Sciatic nerve (tissue), 2 donors: ENCODE results near the gene CDH13. TPM values are rescaled to one million over a fixed set of nuclear protein-coding genes. Genes with fewer than 3 reads are reported as not detected.
A peak's percentile ranks its signal among the peaks of the same experiment; 100 is the strongest.

Source experiments
- ATAC-seq: fragments of 200-7000 bp; cut with Tn5 transposase; one replicate; pipeline ENCODE4 v1.9.1; 2020; ENCODE audit warnings: mild to moderate bottlenecking, moderate library complexity
- DNase-seq: peaks from one replicate; pipeline ENCODE4 v3.0.0-alpha.2; 2020; ENCODE audit warnings: low spot score
- intact Hi-C: fragments of 100-400 bp; cut with DNase I; formaldehyde crosslinking; loops from one replicate; pipeline ENCODE4 v1.14.2; 2022
- total RNA-seq: library from RNA; stranded (reverse); fragmentation: NEBNext Ultra II Directional; extraction: Animal tissue kit (Norgen Biotek cat#: 25700); gene quantifications from one replicate; pipeline ENCODE4 v1.2.1, GENCODE V29; 2021
- donor health status: DM: no; HTN: no; CAD: no.
- donor health status: DM: no; HTN: no; CAD: no.

The CDH13 gene
- total RNA-seq, 1 donor from 2014 or later: 7.5 TPM

GRCh38 chr16:83137894-83138293 is 511.1 kb downstream of the CDH13 start:
- DNase-seq (no peak), ATAC-seq (peak; percentile 77)
- intact Hi-C loops: no loop called here

GRCh38 chr16:83138512-83138911 is 511.7 kb downstream of the CDH13 start:
- intact Hi-C loops: no loop called here
- no peak for ATAC-seq
- no peak for DNase-seq

- ATAC-seq (no peak), DNase-seq (no peak)
- intact Hi-C loops: no loop called here
Measured at GRCh38 chr16:83138976-83139690, 512.4 kb downstream of the CDH13 start.

GRCh38 chr16:83143788-83144187 is 517.0 kb downstream of the CDH13 start:
- no peak for DNase-seq

GRCh38 chr16:83145297-83145696 is 518.5 kb downstream of the CDH13 start:
- no peak for DNase-seq
- intact Hi-C loops: no loop called here
- no peak for ATAC-seq

More at GRCh38 chr16:83143788-83144187, 517.0 kb downstream of the CDH13 start:
- ATAC-seq: no peak
- intact Hi-C loops: no loop called here

- ATAC-seq (no peak), DNase-seq (no peak)
- intact Hi-C loops: no loop called here
Measured at GRCh38 chr16:83147244-83147643, 520.5 kb downstream of the CDH13 start.

GRCh38 chr16:83158320-83158957 is 531.7 kb downstream of the CDH13 start:
- no peak for ATAC-seq
- intact Hi-C loops: no loop called here
- DNase-seq: no peak

- intact Hi-C loops: no loop called here
- no peak for ATAC-seq
- DNase-seq: no peak
Measured at GRCh38 chr16:83159049-83159448, 532.3 kb downstream of the CDH13 start.

GRCh38 chr16:83160287-83161020 is 533.7 kb downstream of the CDH13 start:
- DNase-seq (no peak), ATAC-seq (no peak)
- intact Hi-C loops: no loop called here

GRCh38 chr16:83162791-83163190 is 536.0 kb downstream of the CDH13 start:
- DNase-seq (no peak), ATAC-seq (no peak)
- intact Hi-C loops: no loop called here

- DNase-seq: no peak
- intact Hi-C loops: no loop called here
- no peak for ATAC-seq
Measured at GRCh38 chr16:83164816-83165215, 538.0 kb downstream of the CDH13 start.

- intact Hi-C loops: no loop called here
- DNase-seq: no peak
- no peak for ATAC-seq
Measured at GRCh38 chr16:83171396-83171795, 544.6 kb downstream of the CDH13 start.

GRCh38 chr16:83174671-83175070 is 547.9 kb downstream of the CDH13 start:
- no peak for DNase-seq
- ATAC-seq: no peak

GRCh38 chr16:83176802-83177201 is 550.0 kb downstream of the CDH13 start:
- intact Hi-C loops: no loop called here
- ATAC-seq (no peak), DNase-seq (no peak)

More at GRCh38 chr16:83174671-83175070, 547.9 kb downstream of the CDH13 start:
- intact Hi-C loops: no loop called here

- ATAC-seq (no peak), DNase-seq (no peak)
- intact Hi-C loops: no loop called here
Measured at GRCh38 chr16:83185902-83186301, 559.1 kb downstream of the CDH13 start.

GRCh38 chr16:83187405-83187804 is 560.6 kb downstream of the CDH13 start:
- intact Hi-C loops: no loop called here
- ATAC-seq (no peak), DNase-seq (no peak)

- DNase-seq (no peak), ATAC-seq (no peak)
- intact Hi-C loops: no loop called here
Measured at GRCh38 chr16:83196796-83197195, 570.0 kb downstream of the CDH13 start.

GRCh38 chr16:83197450-83197849 is 570.7 kb downstream of the CDH13 start:
- intact Hi-C loops: no loop called here
- no peak for ATAC-seq
- DNase-seq: no peak

GRCh38 chr16:83198977-83199376 is 572.2 kb downstream of the CDH13 start:
- intact Hi-C loops: no loop called here
- ATAC-seq (no peak), DNase-seq (no peak)
